Neural cell (in vitro differentiated cells): ENCODE measurements around the gene DNAAF1. TPM values are rescaled to one million over a fixed set of nuclear protein-coding genes. Genes with fewer than 3 reads are reported as not detected.

Experiments
- H2AFZ ChIP-seq: fragments of 200-600, 300-800 bp; sonication (generic), shearing (Covaris generic); 2 replicates; pipeline ENCODE4 v1.6.0; 2014; ENCODE audit warnings: low read depth, mild to moderate bottlenecking, antibody characterized with exemption, low read length, moderate library complexity
- H3F3A ChIP-seq: fragments of 200-600 bp; shearing (Covaris generic); 2 replicates; pipeline ENCODE4 v1.6.1; 2016; ENCODE audit warnings: mild to moderate bottlenecking, moderate library complexity, mixed read lengths, antibody characterized with exemption, low read length; ENCODE audit not compliant: insufficient read depth, poor library complexity, severe bottlenecking
- H3K27ac ChIP-seq: fragments of 200-600, 300-800 bp; sonication (generic), shearing (Covaris generic); 2 replicates; pipeline ENCODE4 v1.5.1; 2014; ENCODE audit warnings: mild to moderate bottlenecking, low read length, moderate library complexity
- H3K27me3 ChIP-seq: fragments of 300-800, 200-600 bp; sonication (generic), shearing (Covaris generic); 2 replicates; pipeline ENCODE4 v1.6.0; 2014; ENCODE audit warnings: mild to moderate bottlenecking, low read depth, low read length, moderate library complexity; ENCODE audit not compliant: insufficient read depth
- H3K36me3 ChIP-seq: fragments of 300-800, 200-600 bp; sonication (generic), shearing (Covaris generic); 2 replicates; pipeline ENCODE4 v1.5.1; 2014; ENCODE audit warnings: mild to moderate bottlenecking, antibody characterized with exemption, low read length, moderate library complexity; ENCODE audit not compliant: insufficient read depth
- H3K4me2 ChIP-seq: fragments of 300-800, 200-600 bp; sonication (generic), shearing (Covaris generic); 2 replicates; pipeline ENCODE4 v1.6.0; 2014; ENCODE audit warnings: mild to moderate bottlenecking, low read length
- H3K4me3 ChIP-seq: fragments of 300-800, 200-600 bp; sonication (generic), shearing (Covaris generic); 2 replicates; pipeline ENCODE4 v1.5.1; 2014; ENCODE audit warnings: mild to moderate bottlenecking, low read length, moderate library complexity
- H3K79me2 ChIP-seq: fragments of 200-600 bp; shearing (Covaris generic); replicated peaks from 2 replicates; pipeline ENCODE4 v1.6.0; 2014; ENCODE audit warnings: mild to moderate bottlenecking, low read length, moderate library complexity; ENCODE audit not compliant: insufficient read depth
- H3K9ac ChIP-seq: fragments of 300-800, 200-600 bp; sonication (generic), shearing (Covaris generic); 2 replicates; pipeline ENCODE4 v1.6.1; 2016; ENCODE audit warnings: mild to moderate bottlenecking, low read length, mixed read lengths
- H3K9me2 ChIP-seq: fragments of 200-600 bp; shearing (Covaris generic); 2 replicates; pipeline ENCODE4 v1.6.1; 2016; ENCODE audit warnings: mild to moderate bottlenecking, low read length, mixed read lengths; ENCODE audit not compliant: insufficient read depth
- H3K9me3 ChIP-seq: fragments of 200-600, 300-800 bp; sonication (generic), shearing (Covaris generic); 2 replicates; pipeline ENCODE4 v1.6.1; 2016; ENCODE audit warnings: mild to moderate bottlenecking, mixed run types, low read length, moderate library complexity, mixed read lengths
- H4K20me1 ChIP-seq: fragments of 200-600 bp; shearing (Covaris generic); 2 replicates; pipeline ENCODE4 v1.6.1; 2016; ENCODE audit warnings: mild to moderate bottlenecking, mixed run types; ENCODE audit not compliant: insufficient read depth
- EP300 ChIP-seq: fragments of 450-650 bp; conservative IDR thresholded peaks from 2 replicates; pipeline ENCODE4 v1.6.1; 2014; ENCODE audit warnings: antibody characterized with exemption, mild to moderate bottlenecking, moderate library complexity; ENCODE audit not compliant: poor library complexity, severe bottlenecking
- EZH2 ChIP-seq: fragments of 200-600, 300-800 bp; shearing (Covaris generic), sonication (generic); IDR thresholded peaks from 2 replicates; pipeline ENCODE4 v1.6.1; 2014; ENCODE audit warnings: antibody characterized with exemption, low read length, borderline replicate concordance, mild to moderate bottlenecking; ENCODE audit not compliant: insufficient read depth, poor library complexity, severe bottlenecking
- MXI1 ChIP-seq: fragments of 450-650 bp; conservative IDR thresholded peaks from 2 replicates; pipeline ENCODE4 v1.6.1; 2014; ENCODE audit warnings: antibody characterized with exemption, mild to moderate bottlenecking; ENCODE audit not compliant: poor library complexity, severe bottlenecking
- POLR2AphosphoS5 ChIP-seq: IDR thresholded peaks from 2 replicates; pipeline ENCODE4 v1.6.1; 2012
- RAD21 ChIP-seq: fragments of 450-650 bp; conservative IDR thresholded peaks from 2 replicates; pipeline ENCODE4 v1.6.1; 2014; ENCODE audit warnings: antibody characterized with exemption, mild to moderate bottlenecking, moderate library complexity
- SMC3 ChIP-seq: fragments of 450-650 bp; conservative IDR thresholded peaks from 2 replicates; pipeline ENCODE4 v1.6.1; 2014; ENCODE audit warnings: antibody characterized with exemption, mild to moderate bottlenecking, moderate library complexity; ENCODE audit not compliant: poor library complexity
- TAF1 ChIP-seq: IDR thresholded peaks from 2 replicates; pipeline ENCODE4 v1.6.1; 2012; ENCODE audit warnings: low read depth
- polyA plus RNA-seq: library from polyadenylated mRNA; depleted of rRNA; stranded (reverse); fragments of >200 nt; gene quantifications from 2 replicates; pipeline ENCODE4 v1.2.3, GENCODE V29; 2014
- TF ChIP-seq, protein P1 (sequence below): IDR thresholded peaks from 2 replicates; pipeline ENCODE4 v1.6.1; 2012; ENCODE audit warnings: borderline replicate concordance
- TF ChIP-seq, protein P2 (sequence below): fragments of 450-650 bp; IDR thresholded peaks from 2 replicates; pipeline ENCODE4 v1.5.1; 2014; ENCODE audit warnings: antibody characterized with exemption, mild to moderate bottlenecking, moderate library complexity; ENCODE audit not compliant: poor library complexity, severe bottlenecking

The DNAAF1 gene
- polyA plus RNA-seq, 1 donor from 2014 or later: 0.71 TPM

DNA sequence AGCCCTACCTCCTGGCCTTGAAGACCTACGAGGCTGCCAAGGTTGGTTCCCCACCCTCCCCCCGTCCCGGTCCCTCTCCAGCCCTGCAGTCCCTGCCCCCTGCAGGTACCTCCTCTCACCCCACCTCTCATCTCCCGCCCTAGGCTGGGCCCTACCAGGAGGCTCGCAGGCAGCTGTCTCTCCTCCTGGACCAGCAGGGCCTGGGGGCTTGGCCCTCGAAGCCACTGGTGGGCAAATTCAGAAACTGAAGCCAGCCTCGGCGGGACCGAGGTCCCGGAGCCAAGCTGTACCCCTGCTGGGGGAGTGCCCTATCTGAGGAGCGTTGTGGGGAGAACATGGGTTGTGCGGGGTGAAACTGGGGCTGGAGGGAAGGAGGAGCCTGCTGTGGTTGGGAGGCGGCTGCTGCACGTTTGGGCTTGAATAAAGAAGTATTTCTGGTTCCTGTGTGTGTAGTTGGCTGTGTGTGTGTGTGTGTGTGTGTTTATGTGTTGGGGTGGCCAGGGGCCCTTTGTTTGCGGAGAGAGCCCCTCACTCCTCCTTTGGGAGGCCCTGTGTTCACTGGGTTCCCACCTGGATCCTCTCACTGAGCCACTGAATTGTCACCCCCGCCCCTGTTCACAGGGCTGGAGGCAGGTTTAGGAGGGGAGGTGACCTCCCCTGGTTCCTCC is 51.8 kb downstream of the DNAAF1 start:
- Histone ChIP-seq H3K4me3 (no peak overlapping the region), H3K27me3 (no peaks in the 10 kb centered on the region), H3K9ac (no peak overlapping the region), H3K9me3 (no peaks in the 10 kb centered on the region), H3F3A (no peaks in the 10 kb centered on the region), H4K20me1 (no peaks in the 10 kb centered on the region), H3K36me3 (no peaks in the 10 kb centered on the region), H2AFZ (no peak overlapping the region), H3K9me2 (no peaks in the 10 kb centered on the region), H3K79me2 (no peaks in the 10 kb centered on the region), H3K4me2 (no peak overlapping the region), H3K27ac (no peak overlapping the region)
- TF ChIP-seq SMC3: no peak
- no peak for TF ChIP-seq MXI1
- TF ChIP-seq TAF1: no peak
- TF ChIP-seq EP300: no peak
- TF ChIP-seq POLR2AphosphoS5: no peak
- TF ChIP-seq, protein P1, sequence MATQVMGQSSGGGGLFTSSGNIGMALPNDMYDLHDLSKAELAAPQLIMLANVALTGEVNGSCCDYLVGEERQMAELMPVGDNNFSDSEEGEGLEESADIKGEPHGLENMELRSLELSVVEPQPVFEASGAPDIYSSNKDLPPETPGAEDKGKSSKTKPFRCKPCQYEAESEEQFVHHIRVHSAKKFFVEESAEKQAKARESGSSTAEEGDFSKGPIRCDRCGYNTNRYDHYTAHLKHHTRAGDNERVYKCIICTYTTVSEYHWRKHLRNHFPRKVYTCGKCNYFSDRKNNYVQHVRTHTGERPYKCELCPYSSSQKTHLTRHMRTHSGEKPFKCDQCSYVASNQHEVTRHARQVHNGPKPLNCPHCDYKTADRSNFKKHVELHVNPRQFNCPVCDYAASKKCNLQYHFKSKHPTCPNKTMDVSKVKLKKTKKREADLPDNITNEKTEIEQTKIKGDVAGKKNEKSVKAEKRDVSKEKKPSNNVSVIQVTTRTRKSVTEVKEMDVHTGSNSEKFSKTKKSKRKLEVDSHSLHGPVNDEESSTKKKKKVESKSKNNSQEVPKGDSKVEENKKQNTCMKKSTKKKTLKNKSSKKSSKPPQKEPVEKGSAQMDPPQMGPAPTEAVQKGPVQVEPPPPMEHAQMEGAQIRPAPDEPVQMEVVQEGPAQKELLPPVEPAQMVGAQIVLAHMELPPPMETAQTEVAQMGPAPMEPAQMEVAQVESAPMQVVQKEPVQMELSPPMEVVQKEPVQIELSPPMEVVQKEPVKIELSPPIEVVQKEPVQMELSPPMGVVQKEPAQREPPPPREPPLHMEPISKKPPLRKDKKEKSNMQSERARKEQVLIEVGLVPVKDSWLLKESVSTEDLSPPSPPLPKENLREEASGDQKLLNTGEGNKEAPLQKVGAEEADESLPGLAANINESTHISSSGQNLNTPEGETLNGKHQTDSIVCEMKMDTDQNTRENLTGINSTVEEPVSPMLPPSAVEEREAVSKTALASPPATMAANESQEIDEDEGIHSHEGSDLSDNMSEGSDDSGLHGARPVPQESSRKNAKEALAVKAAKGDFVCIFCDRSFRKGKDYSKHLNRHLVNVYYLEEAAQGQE: no peak
- TF ChIP-seq, protein P2, sequence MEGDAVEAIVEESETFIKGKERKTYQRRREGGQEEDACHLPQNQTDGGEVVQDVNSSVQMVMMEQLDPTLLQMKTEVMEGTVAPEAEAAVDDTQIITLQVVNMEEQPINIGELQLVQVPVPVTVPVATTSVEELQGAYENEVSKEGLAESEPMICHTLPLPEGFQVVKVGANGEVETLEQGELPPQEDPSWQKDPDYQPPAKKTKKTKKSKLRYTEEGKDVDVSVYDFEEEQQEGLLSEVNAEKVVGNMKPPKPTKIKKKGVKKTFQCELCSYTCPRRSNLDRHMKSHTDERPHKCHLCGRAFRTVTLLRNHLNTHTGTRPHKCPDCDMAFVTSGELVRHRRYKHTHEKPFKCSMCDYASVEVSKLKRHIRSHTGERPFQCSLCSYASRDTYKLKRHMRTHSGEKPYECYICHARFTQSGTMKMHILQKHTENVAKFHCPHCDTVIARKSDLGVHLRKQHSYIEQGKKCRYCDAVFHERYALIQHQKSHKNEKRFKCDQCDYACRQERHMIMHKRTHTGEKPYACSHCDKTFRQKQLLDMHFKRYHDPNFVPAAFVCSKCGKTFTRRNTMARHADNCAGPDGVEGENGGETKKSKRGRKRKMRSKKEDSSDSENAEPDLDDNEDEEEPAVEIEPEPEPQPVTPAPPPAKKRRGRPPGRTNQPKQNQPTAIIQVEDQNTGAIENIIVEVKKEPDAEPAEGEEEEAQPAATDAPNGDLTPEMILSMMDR: no peak
- TF ChIP-seq RAD21: no peak
- no peak for TF ChIP-seq EZH2

DNA sequence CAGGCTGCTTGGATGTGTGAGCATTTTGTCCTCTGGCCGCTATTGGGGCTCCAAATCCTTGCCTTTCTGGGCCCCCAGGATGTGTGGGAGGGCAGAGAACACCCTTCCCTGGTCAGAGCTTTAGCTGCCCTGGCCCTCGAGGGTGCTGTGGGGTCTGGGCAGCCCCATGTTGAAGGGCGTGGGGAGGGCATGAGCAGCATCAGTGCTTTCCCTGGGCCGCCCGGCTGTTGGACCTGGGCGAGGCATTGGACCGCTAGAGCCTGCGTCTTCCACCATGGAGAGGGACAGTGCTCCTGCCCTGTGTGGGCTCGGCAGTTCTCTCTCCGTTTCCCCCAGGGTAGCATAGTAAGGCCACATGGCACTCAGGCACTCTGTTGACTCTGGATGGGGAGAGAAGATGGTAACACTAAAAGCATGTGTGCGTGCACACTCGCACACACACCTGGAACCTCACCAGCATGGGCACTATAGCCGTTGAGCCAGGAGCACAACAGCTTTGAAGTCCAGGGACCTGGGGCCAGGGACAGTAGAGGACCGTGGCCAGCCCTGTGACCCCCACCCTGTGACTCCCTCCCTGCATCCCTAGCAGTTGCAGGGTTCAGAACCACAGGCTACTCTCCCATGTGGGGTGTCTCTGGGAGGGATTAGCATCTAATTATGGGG is 52.5 kb downstream of the DNAAF1 start:
- H3K9ac ChIP-seq: no peak overlapping the region
- H3K79me2 ChIP-seq: no peaks in the 10 kb centered on the region
- H3K9me2 ChIP-seq: no peaks in the 10 kb centered on the region
- H3K36me3 ChIP-seq: no peaks in the 10 kb centered on the region
- H3K27me3 ChIP-seq: no peaks in the 10 kb centered on the region
- no peaks in the 10 kb centered on the region for H4K20me1 ChIP-seq
- no peak overlapping the region for H2AFZ ChIP-seq
- H3K9me3 ChIP-seq: no peaks in the 10 kb centered on the region
- H3K4me3 ChIP-seq: no peak overlapping the region
- TF ChIP-seq EZH2 (no peak), RAD21 (no peak), TAF1 (no peak), POLR2AphosphoS5 (no peak), MXI1 (no peak)
- TF ChIP-seq, protein P1: no peak
- TF ChIP-seq, protein P2: no peak
- H3F3A ChIP-seq: no peaks in the 10 kb centered on the region
- no peak overlapping the region for H3K4me2 ChIP-seq
- H3K27ac ChIP-seq: no peak overlapping the region
